Activated gamma-delta T cell treated with anti-CD3 and anti-CD28 coated beads, Interleukin-2, amount 50 U/mL, for 16 hours (primary cell): Measurements from ENCODE around the gene NDNF.

Experiments used
- DNase-seq: peaks from one replicate; pipeline ENCODE4 v3.0.0-alpha.2; 2020; ENCODE audit warnings: low read depth

NDNF gene

GRCh38 chr4:121072224-121073003 is at the start of gene NDNF:
Gene NDNF (minus strand): TSS chr4:121072535. CDS start chr4:121045837, 26,698 bp downstream.
- no peak for DNase-seq

GRCh38 chr4:121119715-121120114 is 47.4 kb upstream of the NDNF start:
- DNase-seq, result no peak

- no peak for DNase-seq
Measured at GRCh38 chr4:121118344-121118743, 46.0 kb upstream of the NDNF start.

GRCh38 chr4:121114756-121115155 is 42.4 kb upstream of the NDNF start:
- DNase-seq, result no peak

- no peak for DNase-seq
Measured at GRCh38 chr4:121112530-121112929, 40.2 kb upstream of the NDNF start.

GRCh38 chr4:121108557-121108956 is 36.2 kb upstream of the NDNF start:
- DNase-seq, result no peak

- DNase-seq, result no peak
Measured at GRCh38 chr4:121107507-121107906, 35.2 kb upstream of the NDNF start.

GRCh38 chr4:121100093-121100775 is 27.9 kb upstream of the NDNF start:
- no peak for DNase-seq

GRCh38 chr4:121098266-121098665 is 25.9 kb upstream of the NDNF start:
- DNase-seq, result no peak

GRCh38 chr4:121096629-121097028 is 24.3 kb upstream of the NDNF start:
- DNase-seq, result no peak

- no peak for DNase-seq
Measured at GRCh38 chr4:121096191-121096590, 23.9 kb upstream of the NDNF start.

GRCh38 chr4:121094297-121094966 is 22.1 kb upstream of the NDNF start:
- DNase-seq, result no peak

GRCh38 chr4:121093261-121093660 is 20.9 kb upstream of the NDNF start:
- DNase-seq, result no peak

- DNase-seq, result no peak
Measured at GRCh38 chr4:121091941-121092340, 19.6 kb upstream of the NDNF start.

GRCh38 chr4:121088867-121089266 is 16.5 kb upstream of the NDNF start:
- DNase-seq, result no peak

GRCh38 chr4:121079376-121079775 is 7.0 kb upstream of the NDNF start:
- no peak for DNase-seq

GRCh38 chr4:121077496-121077895 is 5.2 kb upstream of the NDNF start:
- no peak for DNase-seq

GRCh38 chr4:121076416-121076815 is 4.1 kb upstream of the NDNF start:
- no peak for DNase-seq

GRCh38 chr4:121073672-121074381 is 1.5 kb upstream of the NDNF start:
- no peak for DNase-seq

GRCh38 chr4:121073004-121073435 is 685 bp upstream of the NDNF start:
- no peak for DNase-seq

GRCh38 chr4:121071640-121072223 is 603 bp downstream of the NDNF start:
- peak; percentile 13 for DNase-seq
